ENCODE results near the gene SLC6A8.

- TF ChIP-seq CTCF (IDR thresholded peaks at IDR 0.05) (no peak), POLR2AphosphoS5 (IDR thresholded peaks at IDR 0.05) (no peak), POLR2A (IDR thresholded peaks at IDR 0.05) (no peak), EP300 (IDR thresholded peaks at IDR 0.05) (no peak)
These were observed 345 bp downstream of the SLC6A8 start for GRCh38 chrX:153688071-153688470.
